H1 (cell line): ENCODE results near the gene GYPC. TPM values are rescaled to one million over a fixed set of nuclear protein-coding genes. Genes with fewer than 3 reads are reported as not detected.

Experiments
- CTCF ChIA-PET: fragments of 300-600 bp; sonication (Branson Sonifier 250); formaldehyde crosslinking; loops from one replicate; lab custom pipeline; 2021; ENCODE audit not compliant: partially characterized antibody; lab: Charles Lee
- POLR2A ChIA-PET: fragments of 300-600 bp; sonication (Branson Sonifier 250); formaldehyde crosslinking; loops from one replicate; lab custom pipeline; 2021; ENCODE audit warnings: inconsistent platforms; ENCODE audit not compliant: partially characterized antibody; lab: Charles Lee
- DNase-seq, 2 experiments: peaks; one replicate each; pipeline versions ENCODE4 v3.0.0 to v3.0.0-alpha.2; 2010 to 2022; ENCODE audit warnings: low spot score in 2 of 2, low read depth in 1 of 2, mixed read lengths in 1 of 2
- FAIRE-seq: peaks from 2 replicates; lab custom pipeline; 2011; peaks lifted over from hg19 to GRCh38; lab: Jason Lieb, UNC
- H2AFZ ChIP-seq: 2 replicates; pipeline ENCODE4 v1.8.1; 2012; ENCODE audit warnings: low read length, inconsistent platforms
- H2AK5ac ChIP-seq: 2 replicates; pipeline ENCODE4 v1.6.1; 2013; ENCODE audit warnings: low read depth, low read length
- H2BK120ac ChIP-seq: replicated peaks from 2 replicates; pipeline ENCODE3; 2013; ENCODE audit warnings: low read depth, low read length, inconsistent platforms
- H2BK12ac ChIP-seq: 2 replicates; pipeline ENCODE4 v1.6.1; 2013; ENCODE audit warnings: low read depth, low read length
- H2BK15ac ChIP-seq: 2 replicates; pipeline ENCODE4 v1.6.1; 2013; ENCODE audit warnings: low read length
- H2BK20ac ChIP-seq: 2 replicates; pipeline ENCODE4 v1.6.1; 2013; ENCODE audit warnings: low read length
- H2BK5ac ChIP-seq: 2 replicates; pipeline ENCODE4 v1.6.1; 2013; ENCODE audit warnings: low read depth, low read length
- H3K14ac ChIP-seq: 2 replicates; pipeline ENCODE4 v1.6.1; 2013; ENCODE audit warnings: inconsistent platforms; ENCODE audit not compliant: insufficient read length
- H3K18ac ChIP-seq: 2 replicates; pipeline ENCODE4 v1.6.1; 2013; ENCODE audit warnings: low read length; ENCODE audit errors: extremely low read depth
- H3K23ac ChIP-seq: 2 replicates; pipeline ENCODE4 v1.6.1; 2013; ENCODE audit warnings: inconsistent platforms; ENCODE audit not compliant: insufficient read length
- H3K23me2 ChIP-seq: 2 replicates; pipeline ENCODE4 v1.6.1; 2013; ENCODE audit warnings: low read depth, low read length
- H3K27ac ChIP-seq: 2 replicates; pipeline ENCODE4 v1.6.1; 2011; ENCODE audit warnings: low read depth, low read length, inconsistent platforms
- H3K27me3 ChIP-seq, 4 experiments: replicated peaks in 1 of 4; 1 replicate in 1 of 4; 2 replicates in 3 of 4; pipeline versions ENCODE4 v1.6.1 to v1.8.1; 2011 to 2013; ENCODE audit warnings: low read length in 3 of 4, mild to moderate bottlenecking in 3 of 4, inconsistent platforms in 2 of 4, mixed read lengths in 2 of 4, moderate library complexity in 1 of 4; ENCODE audit not compliant: control insufficient read depth in 3 of 4, insufficient read depth in 3 of 4; ENCODE audit errors: extremely low read depth in 1 of 4
- H3K36me3 ChIP-seq, 4 experiments: 2 replicates each; pipeline versions ENCODE4 v1.6.1 to v1.8.1; 2011 to 2013; ENCODE audit warnings: mild to moderate bottlenecking in 4 of 4, low read length in 3 of 4, moderate library complexity in 2 of 4, control low read depth in 1 of 4, inconsistent platforms in 1 of 4; ENCODE audit not compliant: insufficient read depth in 4 of 4, control insufficient read depth in 2 of 4
- H3K4ac ChIP-seq: replicated peaks from 2 replicates; pipeline ENCODE3; 2013; ENCODE audit warnings: low read length, low read depth, mixed read lengths, inconsistent platforms; ENCODE audit not compliant: insufficient read length
- H3K4me1 ChIP-seq, 4 experiments: replicated peaks in 1 of 4; 1 replicate in 1 of 4; 2 replicates in 3 of 4; pipeline versions ENCODE4 v1.6.1 to v1.8.1; 2011 to 2013; ENCODE audit warnings: low read length in 3 of 4, inconsistent platforms in 2 of 4, mixed read lengths in 1 of 4; ENCODE audit not compliant: insufficient read depth in 4 of 4, control insufficient read depth in 3 of 4
- H3K4me2 ChIP-seq, 2 experiments: 2 replicates each; pipeline versions ENCODE4 v1.6.1 to v1.8.1; 2011 to 2013; ENCODE audit warnings: low read depth in 2 of 2, low read length in 2 of 2, control low read depth in 1 of 2, inconsistent platforms in 1 of 2, mild to moderate bottlenecking in 1 of 2; ENCODE audit not compliant: insufficient read depth in 1 of 2
- H3K4me3 ChIP-seq, 4 experiments: fragments of 200-600, 300-600 bp in 1 of 4; sonication (generic), shearing (Covaris generic), sonication (Bioruptor Twin) in 1 of 4; 2 replicates each; pipeline versions ENCODE4 v1.5.1 to v1.8.1; 2011 to 2016; ENCODE audit warnings: low read length in 4 of 4, low read depth in 3 of 4, control low read depth in 2 of 4, inconsistent platforms in 2 of 4, mild to moderate bottlenecking in 2 of 4, mixed read lengths in 1 of 4, moderate library complexity in 1 of 4; ENCODE audit not compliant: insufficient read depth in 2 of 4; ENCODE audit errors: extremely low read depth in 1 of 4
- H3K56ac ChIP-seq: replicated peaks from 2 replicates; pipeline ENCODE3; 2013; ENCODE audit warnings: low read depth, mild to moderate bottlenecking, mixed read lengths, low read length, inconsistent platforms; ENCODE audit not compliant: insufficient read length
- H3K79me1 ChIP-seq: 2 replicates; pipeline ENCODE4 v1.6.1; 2013; ENCODE audit warnings: low read depth, low read length, control low read depth
- H3K79me2 ChIP-seq, 2 experiments: 2 replicates each; pipeline versions ENCODE4 v1.6.1 to v1.8.1; 2012 to 2013; ENCODE audit warnings: low read length in 2 of 2, mild to moderate bottlenecking in 2 of 2, inconsistent platforms in 1 of 2; ENCODE audit not compliant: insufficient read depth in 2 of 2, control insufficient read depth in 1 of 2
- H3K9ac ChIP-seq, 4 experiments: replicated peaks in 1 of 4; 1 replicate in 1 of 4; 2 replicates in 3 of 4; pipeline versions ENCODE4 v1.6.1 to v1.8.1; 2011 to 2013; ENCODE audit warnings: low read depth in 3 of 4, low read length in 3 of 4, control low read depth in 2 of 4, mild to moderate bottlenecking in 2 of 4, moderate library complexity in 2 of 4, inconsistent platforms in 1 of 4; ENCODE audit errors: extremely low read depth in 1 of 4
- H3K9me3 ChIP-seq, 2 experiments: 2 replicates each; pipeline versions ENCODE4 v1.6.1 to v1.8.1; 2012 to 2013; ENCODE audit warnings: mild to moderate bottlenecking in 2 of 2, moderate library complexity in 2 of 2, control low read depth in 1 of 2, inconsistent platforms in 1 of 2, low read depth in 1 of 2, low read length in 1 of 2, mixed read lengths in 1 of 2; ENCODE audit not compliant: insufficient read depth in 2 of 2
- H4K20me1 ChIP-seq, 2 experiments: replicated peaks in 1 of 2; 2 replicates each; pipeline versions ENCODE3 to v1.8.1; 2011 to 2013; ENCODE audit warnings: inconsistent platforms in 2 of 2, low read length in 2 of 2, mild to moderate bottlenecking in 1 of 2; ENCODE audit not compliant: insufficient read depth in 2 of 2, control insufficient read depth in 1 of 2
- H4K5ac ChIP-seq: 2 replicates; pipeline ENCODE4 v1.6.1; 2013; ENCODE audit warnings: low read length, low read depth, mixed read lengths, inconsistent platforms; ENCODE audit not compliant: insufficient read length
- H4K8ac ChIP-seq: 2 replicates; pipeline ENCODE4 v1.8.0; 2013; ENCODE audit warnings: mild to moderate bottlenecking, moderate library complexity, low read length, inconsistent platforms; ENCODE audit not compliant: insufficient read depth; ENCODE audit errors: extremely low read depth
- H4K91ac ChIP-seq: replicated peaks from 2 replicates; pipeline ENCODE3; 2013; ENCODE audit warnings: low read length, mixed read lengths, inconsistent platforms; ENCODE audit not compliant: insufficient read length
- ASH2L ChIP-seq: fragments of 200-600, 300-600 bp; sonication (generic); IDR thresholded peaks from one replicate; pipeline ENCODE4 v1.7.1; 2017; ENCODE audit warnings: low read length
- CBX8 ChIP-seq: fragments of 300-800, 300-1000 bp; sonication (generic); IDR thresholded peaks from 2 replicates; pipeline ENCODE4 v1.7.1; 2016; ENCODE audit warnings: low read depth, low read length, borderline replicate concordance
- CEBPB ChIP-seq: IDR thresholded peaks from 2 replicates; pipeline ENCODE4 v1.6.1; 2012; ENCODE audit warnings: low read depth, low read length
- GABPA ChIP-seq: IDR thresholded peaks from 2 replicates; pipeline ENCODE4 v1.6.1; 2011; ENCODE audit warnings: mild to moderate bottlenecking, low read length, moderate library complexity, borderline replicate concordance; ENCODE audit not compliant: insufficient read depth
- GTF2F1 ChIP-seq: IDR thresholded peaks from 2 replicates; pipeline ENCODE4 v1.6.1; 2012; ENCODE audit warnings: low read depth, low read length, improper control_type of control experiment, borderline replicate concordance
- HDAC6 ChIP-seq: IDR thresholded peaks from one replicate; pipeline ENCODE4 v1.7.1; 2012; ENCODE audit warnings: low read depth, mild to moderate bottlenecking, inconsistent platforms, low read length, moderate library complexity
- MAFK ChIP-seq: IDR thresholded peaks from 2 replicates; pipeline ENCODE4 v1.6.1; 2012; ENCODE audit warnings: low read depth, mild to moderate bottlenecking, improper control_type of control experiment, low read length
- PHF8 ChIP-seq: fragments of 200-600 bp; sonication (generic); conservative IDR thresholded peaks from 2 replicates; pipeline ENCODE4 v1.7.1; 2012; ENCODE audit warnings: low read depth, mild to moderate bottlenecking, inconsistent platforms, low read length, moderate library complexity
- POU5F1 ChIP-seq: IDR thresholded peaks from 2 replicates; pipeline ENCODE4 v1.6.1; 2011; ENCODE audit warnings: low read depth, mild to moderate bottlenecking, low read length, moderate library complexity
- RAD21 ChIP-seq, 2 experiments: IDR thresholded peaks in 1 of 2; conservative IDR thresholded peaks in 1 of 2; 2 replicates each; pipeline ENCODE4 v1.6.1; 2011; ENCODE audit warnings: low read depth in 2 of 2, low read length in 2 of 2, improper control_type of control experiment in 1 of 2, inconsistent platforms in 1 of 2, mild to moderate bottlenecking in 1 of 2, moderate library complexity in 1 of 2
- SIRT6 ChIP-seq: IDR thresholded peaks from one replicate; pipeline ENCODE4 v1.7.1; 2012; ENCODE audit warnings: low read length, inconsistent platforms
- TEAD4 ChIP-seq: IDR thresholded peaks from 2 replicates; pipeline ENCODE4 v1.6.1; 2012; ENCODE audit warnings: low read depth, low read length, inconsistent platforms, mixed read lengths
- YY1 ChIP-seq: IDR thresholded peaks from 2 replicates; pipeline ENCODE4 v1.6.1; 2011; ENCODE audit warnings: low read depth, mild to moderate bottlenecking, low read length
- WGBS, 2 experiments: shearing (Covaris generic) in 1 of 2; methylation state at CpG; one replicate each; pipeline versions ENCODE4 v1.1.6 to v1.1.7; 2013 to 2015; ENCODE audit warnings: low lambda C conversion rate in 2 of 2, mixed read lengths in 2 of 2, inconsistent platforms in 1 of 2, low coverage in 1 of 2, missing lambda C conversion rate in 1 of 2; ENCODE audit not compliant: insufficient replicate concordance in 2 of 2, insufficient coverage in 1 of 2, insufficient read length in 1 of 2; ENCODE audit errors: extremely low coverage in 1 of 2, missing lambda C conversion rate in 1 of 2; 5-methylcytosine and 5-hydroxymethylcytosine counted together
- polyA plus RNA-seq, 7 experiments: library from polyadenylated mRNA; depleted of rRNA in 3 of 7; stranded (reverse) in 5 of 7; unstranded in 2 of 7; fragments of >200 nt in 5 of 7; fragments of 200-250 nt in 2 of 7; gene quantifications; 1 replicate in 5 of 7; 2 replicates in 1 of 7; 4 replicates in 1 of 7; pipeline versions ENCODE4 v1.2.1 to v1.2.3, GENCODE V29; 2011 to 2013; ENCODE audit warnings: missing spikeins in 2 of 7, mixed read lengths in 2 of 7
- total RNA-seq: library from RNA; stranded (reverse); fragmentation: NEBNext Ultra II Directional; extraction: Animal tissue kit (Norgen Biotek cat#: 25700); gene quantifications from 2 replicates; pipeline ENCODE4 v1.2.1, GENCODE V29; 2021

Gene GYPC
- total and polyA plus RNA-seq, 2 of the 8 experiments (the other 6 are each of a cell fraction or from before 2014, with no cell fraction given) = 26.8 to 53.6 TPM

DNA sequence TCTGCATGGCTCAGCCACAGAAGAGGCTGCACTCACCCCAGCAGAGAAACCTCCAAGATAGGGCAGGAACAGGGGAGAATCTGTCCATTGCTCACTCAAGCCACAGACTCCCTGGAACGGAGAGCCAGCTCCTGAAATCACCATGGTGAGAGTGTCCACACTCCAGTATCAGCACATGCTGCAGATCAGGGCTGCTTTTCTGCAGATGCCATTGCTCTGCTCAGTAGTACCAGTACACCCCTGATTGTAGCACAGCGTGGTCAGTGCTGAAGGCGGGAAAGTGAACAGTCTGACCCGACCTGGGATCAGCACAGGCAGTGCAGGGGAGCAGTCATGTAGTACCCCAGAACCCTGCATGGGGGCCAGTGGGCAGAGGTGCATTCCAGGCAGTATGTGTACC lies 73.9 kb downstream of the GYPC start:
- H4K5ac ChIP-seq = no peak overlapping the region
- no peak overlapping the region; the same call in 1 of the 2 replicates for H2AFZ ChIP-seq

More for the DNA sequence above, 73.9 kb downstream of the GYPC start:
- Histone ChIP-seq H2BK20ac (no peak overlapping the region), H3K4me1 (no peaks in the 10 kb centered on the region), H4K8ac (no peak overlapping the region; the same call in 1 of the 2 replicates), H4K20me1 (no peaks in the 10 kb centered on the region), H2BK120ac (no peak overlapping the region), H3K23me2 (no peaks in the 10 kb centered on the region), H3K27me3 (no peaks in the 10 kb centered on the region), H3K36me3 (no peaks in the 10 kb centered on the region), H4K91ac (no peak overlapping the region), H2AK5ac (no peak overlapping the region), H3K18ac (no peak overlapping the region), H3K4ac (no peak overlapping the region), H3K4me3 (no peak overlapping the region), H2BK15ac (no peak overlapping the region), H3K9me3 (0 out of 4 replicates have a peak, but pooled peaks cover 0 to 2% of the 10 kb centered on the region in 2 experiments), H3K79me2 (no peaks in the 10 kb centered on the region), H2BK12ac (no peak overlapping the region), H3K27ac (no peak overlapping the region), H3K56ac (no peak overlapping the region), H3K4me2 (no peak overlapping the region), H3K9ac (no peak overlapping the region), H3K79me1 (no peaks in the 10 kb centered on the region), H3K23ac (no peak overlapping the region), H3K14ac (no peak overlapping the region), H2BK5ac (no peak overlapping the region)
- ChIA-PET CTCF (interaction anchor here (1.1 to 1.5 kb wide), 3 partner anchors 15 to 95 kb away, joined by 3 to 5 read pairs (median 3); no protein-coding TSS in a partner anchor), POLR2A (interaction anchor here (1.6 kb wide), 1 partner anchor 23 kb away, joined by 3 read pairs; no protein-coding TSS in a partner anchor)
- WGBS, 2 experiments = 84% methylated on average over 4 of the region's 4 CpGs; no CpG with 5 or more reads in 1 of the 2 experiments
- DNase-seq = no peak
- TF ChIP-seq MAFK = no peak
- TF ChIP-seq PHF8 = no peak
- TF ChIP-seq YY1 = no peak
- no peak for TF ChIP-seq RAD21 (IDR thresholded peaks at IDR 0.05 in 1 of 2, conservative IDR thresholded peaks at IDR 0.05 in 1 of 2; ENCODE audit: low read depth in 2 of 2, low read length in 2 of 2)
- TF ChIP-seq TEAD4 = no peak
- no peak for TF ChIP-seq GTF2F1
- no peak for TF ChIP-seq HDAC6
- TF ChIP-seq ASH2L = no peak
- TF ChIP-seq CEBPB = no peak
- no peak for TF ChIP-seq CBX8
- no peak for TF ChIP-seq GABPA
- no peak for TF ChIP-seq POU5F1
- no peak for TF ChIP-seq SIRT6
- no peak for FAIRE-seq
